GM21390 (cell line): Measurements from ENCODE around the gene KBTBD3.
A peak's percentile ranks its signal among the peaks of the same experiment; 100 is the strongest.
"Not testable (repeated sequence)": the region's sequence is repeated elsewhere in the genome, so short reads cannot be mapped to it uniquely, and the experiment has no call there.

Experiments
- ATAC-seq: cut with Tn5 transposase; IDR thresholded peaks from one replicate; pipeline ENCODE4 v1.9.1; 2021; ENCODE audit not compliant: unreplicated experiment

KBTBD3 gene

DNA sequence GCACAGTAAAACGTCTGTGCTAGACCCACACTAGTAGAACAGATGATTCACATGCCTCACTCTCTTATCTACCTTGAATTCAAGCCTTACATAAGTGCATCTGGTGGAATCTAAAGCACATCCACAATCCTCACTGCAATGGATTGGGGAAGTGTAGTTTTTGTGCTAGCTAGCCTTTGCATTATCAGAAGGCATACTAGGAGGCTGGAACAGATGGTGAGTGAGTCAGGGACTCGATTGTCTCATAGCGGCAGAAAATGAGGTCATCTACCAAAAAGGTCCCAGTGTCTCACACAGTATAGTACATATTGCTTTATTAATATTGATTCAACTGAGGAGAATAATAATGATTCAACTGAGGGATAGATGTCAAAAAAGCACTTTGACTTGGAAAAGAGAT, 64.4 kb downstream of the KBTBD3 start:
- ATAC-seq, result no peak

DNA sequence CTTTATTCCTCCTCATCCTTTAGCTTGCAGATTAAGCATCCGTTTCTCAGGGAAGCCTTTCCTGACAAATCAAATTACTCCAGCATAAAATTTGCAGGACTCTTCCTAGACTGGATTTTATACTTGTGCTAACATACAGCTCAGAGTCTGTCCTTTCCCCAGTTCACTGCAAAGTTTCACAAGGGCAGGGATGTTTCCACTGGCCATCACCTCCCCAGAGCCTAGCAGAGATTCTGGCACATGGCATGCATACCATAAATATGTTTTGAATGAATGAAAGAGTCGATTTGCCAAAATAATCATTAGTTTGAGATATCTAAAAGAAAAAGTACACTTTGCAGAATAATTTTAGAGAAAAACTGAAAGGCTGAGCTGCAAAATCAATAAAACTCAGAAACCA, 65.7 kb downstream of the KBTBD3 start:
- no peak for ATAC-seq

DNA sequence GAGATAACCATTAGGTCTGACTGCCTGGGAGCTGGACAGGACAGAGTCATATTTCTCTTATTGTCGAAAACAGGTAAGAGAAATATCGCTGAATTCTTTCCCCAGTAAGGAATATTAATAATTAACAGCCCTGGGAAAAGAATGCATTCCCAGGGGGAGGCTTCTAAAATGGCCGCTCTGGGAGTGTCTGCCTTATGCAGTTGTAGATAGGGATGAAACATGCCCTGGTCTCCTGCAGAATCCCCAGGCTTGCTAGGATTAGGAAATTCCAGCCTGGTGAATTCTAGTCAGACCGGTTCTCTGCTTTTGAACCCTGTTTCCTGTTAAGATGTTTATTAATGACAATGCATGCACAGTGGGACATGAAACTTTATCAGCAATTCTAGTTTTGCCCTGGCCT, 74.1 kb downstream of the KBTBD3 start:
- ATAC-seq, result not testable (repeated sequence)

DNA sequence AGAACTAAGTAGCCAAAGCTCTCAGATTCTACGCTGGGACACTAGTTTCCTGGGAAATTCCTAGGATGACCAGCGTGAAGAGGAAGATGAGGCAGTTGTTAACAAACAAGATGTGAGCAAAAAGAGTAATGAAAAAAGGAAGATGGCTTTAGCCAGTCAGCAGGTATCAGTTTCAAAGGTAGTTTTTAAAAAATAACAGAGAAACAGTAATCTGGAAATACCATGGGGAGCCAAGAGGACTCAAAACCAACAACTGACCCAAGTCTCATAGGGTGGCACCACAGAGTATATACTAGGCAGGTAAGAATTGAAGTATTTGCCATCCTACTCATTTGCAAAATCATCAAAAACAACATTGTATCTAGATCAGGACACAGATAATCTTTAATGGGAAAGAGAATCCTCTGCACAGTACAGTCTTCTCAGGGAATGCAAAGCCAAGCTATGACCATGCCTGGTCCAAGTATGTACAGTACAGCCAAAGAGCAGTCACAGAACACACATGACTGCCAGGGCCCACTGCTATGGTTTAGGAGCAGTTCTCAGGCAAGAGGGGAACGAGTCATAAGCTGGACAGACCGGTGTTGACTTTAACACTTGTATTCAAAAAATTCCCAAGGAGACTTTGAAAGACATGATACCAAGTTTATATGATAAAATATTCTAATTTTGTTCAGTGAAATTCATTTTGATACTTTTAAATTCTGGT, 75.7 kb downstream of the KBTBD3 start:
- peak; percentile 51 for ATAC-seq
